GM19463 (cell line): ENCODE results near the gene ATP1B2.
"Not testable (repeated sequence)": the region's sequence is repeated elsewhere in the genome, so short reads cannot be mapped to it uniquely, and the experiment has no call there.

ENCODE experiments used
- ATAC-seq: cut with Tn5 transposase; IDR thresholded peaks from one replicate; pipeline ENCODE4 v1.9.1; 2021; ENCODE audit warnings: mild to moderate bottlenecking, moderate library complexity; ENCODE audit not compliant: unreplicated experiment

ATP1B2 gene

GRCh38 chr17:7650509-7651096 is at the start of gene ATP1B2:
ATP1B2 (plus strand) TSS chr17:7650926; CDS start chr17:7651519, 593 bp downstream.
- ATAC-seq, result no peak

- no peak for ATAC-seq
Measured at GRCh38 chr17:7606280-7606679, 44.4 kb upstream of the ATP1B2 start.

GRCh38 chr17:7610641-7611040 is 40.1 kb upstream of the ATP1B2 start:
- no peak for ATAC-seq

- ATAC-seq, result no peak
Measured at GRCh38 chr17:7611635-7612293, 39.0 kb upstream of the ATP1B2 start.

- no peak for ATAC-seq
Measured at GRCh38 chr17:7612294-7612640, 38.5 kb upstream of the ATP1B2 start.

- ATAC-seq, result no peak
Measured at GRCh38 chr17:7613769-7614424, 36.8 kb upstream of the ATP1B2 start.

GRCh38 chr17:7614425-7615264 is 36.1 kb upstream of the ATP1B2 start, which contains the start of gene FXR2:
FXR2 (minus strand) TSS chr17:7614897; CDS start chr17:7614532, 365 bp downstream.
- ATAC-seq, result peak; percentile 90

GRCh38 chr17:7615265-7615747 is 35.4 kb upstream of the ATP1B2 start:
- ATAC-seq, result no peak

- ATAC-seq, result no peak
Measured at GRCh38 chr17:7618608-7619007, 32.1 kb upstream of the ATP1B2 start.

- ATAC-seq, result no peak
Measured at GRCh38 chr17:7620835-7621234, 29.9 kb upstream of the ATP1B2 start.

- ATAC-seq, result no peak
Measured at GRCh38 chr17:7623661-7624060, 27.1 kb upstream of the ATP1B2 start.

GRCh38 chr17:7625749-7626148 is 25.0 kb upstream of the ATP1B2 start:
- not testable (repeated sequence) for ATAC-seq

GRCh38 chr17:7626307-7626706 is 24.4 kb upstream of the ATP1B2 start:
- ATAC-seq, result no peak

GRCh38 chr17:7626956-7627249 is 23.8 kb upstream of the ATP1B2 start:
- ATAC-seq, result no peak

GRCh38 chr17:7627250-7628121 is 23.2 kb upstream of the ATP1B2 start, which contains the start of gene SAT2:
SAT2 (minus strand) TSS chr17:7627821; CDS start chr17:7627635, 186 bp downstream.
- ATAC-seq, result peak; percentile 88

GRCh38 chr17:7629939-7630571 is 20.7 kb upstream of the ATP1B2 start, which contains the start of gene SHBG:
SHBG (plus strand) TSS chr17:7630135; CDS start chr17:7630173, 38 bp downstream.
- no peak for ATAC-seq

- no peak for ATAC-seq
Measured at GRCh38 chr17:7631398-7632380, 19.0 kb upstream of the ATP1B2 start.

GRCh38 chr17:7632492-7632894 is 18.2 kb upstream of the ATP1B2 start:
- no peak for ATAC-seq
